H1 (cell line): Measurements from ENCODE around the gene OR2H1. TPM values are rescaled to one million over a fixed set of nuclear protein-coding genes. Genes with fewer than 3 reads are reported as not detected.

Experiments
- CTCF ChIA-PET: fragments of 300-600 bp; sonication (Branson Sonifier 250); formaldehyde crosslinking; loops from one replicate; lab custom pipeline; 2021; ENCODE audit not compliant: partially characterized antibody; lab: Charles Lee
- POLR2A ChIA-PET: fragments of 300-600 bp; sonication (Branson Sonifier 250); formaldehyde crosslinking; loops from one replicate; lab custom pipeline; 2021; ENCODE audit warnings: inconsistent platforms; ENCODE audit not compliant: partially characterized antibody; lab: Charles Lee
- DNase-seq, 2 experiments: peaks; one replicate each; pipeline versions ENCODE4 v3.0.0 to v3.0.0-alpha.2; 2010 to 2022; ENCODE audit warnings: low spot score in 2 of 2, low read depth in 1 of 2, mixed read lengths in 1 of 2
- FAIRE-seq: peaks from 2 replicates; lab custom pipeline; 2011; peaks lifted over from hg19 to GRCh38; lab: Jason Lieb, UNC
- H2AFZ ChIP-seq: 2 replicates; pipeline ENCODE4 v1.8.1; 2012; ENCODE audit warnings: low read length, inconsistent platforms
- H2AK5ac ChIP-seq: 2 replicates; pipeline ENCODE4 v1.6.1; 2013; ENCODE audit warnings: low read depth, low read length
- H2BK120ac ChIP-seq: replicated peaks from 2 replicates; pipeline ENCODE3; 2013; ENCODE audit warnings: low read depth, low read length, inconsistent platforms
- H2BK12ac ChIP-seq: 2 replicates; pipeline ENCODE4 v1.6.1; 2013; ENCODE audit warnings: low read depth, low read length
- H2BK15ac ChIP-seq: 2 replicates; pipeline ENCODE4 v1.6.1; 2013; ENCODE audit warnings: low read length
- H2BK20ac ChIP-seq: 2 replicates; pipeline ENCODE4 v1.6.1; 2013; ENCODE audit warnings: low read length
- H2BK5ac ChIP-seq: 2 replicates; pipeline ENCODE4 v1.6.1; 2013; ENCODE audit warnings: low read depth, low read length
- H3K14ac ChIP-seq: 2 replicates; pipeline ENCODE4 v1.6.1; 2013; ENCODE audit warnings: inconsistent platforms; ENCODE audit not compliant: insufficient read length
- H3K18ac ChIP-seq: 2 replicates; pipeline ENCODE4 v1.6.1; 2013; ENCODE audit warnings: low read length; ENCODE audit errors: extremely low read depth
- H3K23ac ChIP-seq: 2 replicates; pipeline ENCODE4 v1.6.1; 2013; ENCODE audit warnings: inconsistent platforms; ENCODE audit not compliant: insufficient read length
- H3K23me2 ChIP-seq: 2 replicates; pipeline ENCODE4 v1.6.1; 2013; ENCODE audit warnings: low read depth, low read length
- H3K27ac ChIP-seq: 2 replicates; pipeline ENCODE4 v1.6.1; 2011; ENCODE audit warnings: low read depth, low read length, inconsistent platforms
- H3K27me3 ChIP-seq, 4 experiments: replicated peaks in 1 of 4; 1 replicate in 1 of 4; 2 replicates in 3 of 4; pipeline versions ENCODE4 v1.6.1 to v1.8.1; 2011 to 2013; ENCODE audit warnings: low read length in 3 of 4, mild to moderate bottlenecking in 3 of 4, inconsistent platforms in 2 of 4, mixed read lengths in 2 of 4, moderate library complexity in 1 of 4; ENCODE audit not compliant: control insufficient read depth in 3 of 4, insufficient read depth in 3 of 4; ENCODE audit errors: extremely low read depth in 1 of 4
- H3K36me3 ChIP-seq, 4 experiments: 2 replicates each; pipeline versions ENCODE4 v1.6.1 to v1.8.1; 2011 to 2013; ENCODE audit warnings: mild to moderate bottlenecking in 4 of 4, low read length in 3 of 4, moderate library complexity in 2 of 4, control low read depth in 1 of 4, inconsistent platforms in 1 of 4; ENCODE audit not compliant: insufficient read depth in 4 of 4, control insufficient read depth in 2 of 4
- H3K4ac ChIP-seq: replicated peaks from 2 replicates; pipeline ENCODE3; 2013; ENCODE audit warnings: low read length, low read depth, mixed read lengths, inconsistent platforms; ENCODE audit not compliant: insufficient read length
- H3K4me1 ChIP-seq, 4 experiments: replicated peaks in 1 of 4; 1 replicate in 1 of 4; 2 replicates in 3 of 4; pipeline versions ENCODE4 v1.6.1 to v1.8.1; 2011 to 2013; ENCODE audit warnings: low read length in 3 of 4, inconsistent platforms in 2 of 4, mixed read lengths in 1 of 4; ENCODE audit not compliant: insufficient read depth in 4 of 4, control insufficient read depth in 3 of 4
- H3K4me2 ChIP-seq, 2 experiments: 2 replicates each; pipeline versions ENCODE4 v1.6.1 to v1.8.1; 2011 to 2013; ENCODE audit warnings: low read depth in 2 of 2, low read length in 2 of 2, control low read depth in 1 of 2, inconsistent platforms in 1 of 2, mild to moderate bottlenecking in 1 of 2; ENCODE audit not compliant: insufficient read depth in 1 of 2
- H3K4me3 ChIP-seq, 4 experiments: fragments of 200-600, 300-600 bp in 1 of 4; sonication (generic), shearing (Covaris generic), sonication (Bioruptor Twin) in 1 of 4; 2 replicates each; pipeline versions ENCODE4 v1.5.1 to v1.8.1; 2011 to 2016; ENCODE audit warnings: low read length in 4 of 4, low read depth in 3 of 4, control low read depth in 2 of 4, inconsistent platforms in 2 of 4, mild to moderate bottlenecking in 2 of 4, mixed read lengths in 1 of 4, moderate library complexity in 1 of 4; ENCODE audit not compliant: insufficient read depth in 2 of 4; ENCODE audit errors: extremely low read depth in 1 of 4
- H3K56ac ChIP-seq: replicated peaks from 2 replicates; pipeline ENCODE3; 2013; ENCODE audit warnings: low read depth, mild to moderate bottlenecking, mixed read lengths, low read length, inconsistent platforms; ENCODE audit not compliant: insufficient read length
- H3K79me1 ChIP-seq: 2 replicates; pipeline ENCODE4 v1.6.1; 2013; ENCODE audit warnings: low read depth, low read length, control low read depth
- H3K79me2 ChIP-seq, 2 experiments: 2 replicates each; pipeline versions ENCODE4 v1.6.1 to v1.8.1; 2012 to 2013; ENCODE audit warnings: low read length in 2 of 2, mild to moderate bottlenecking in 2 of 2, inconsistent platforms in 1 of 2; ENCODE audit not compliant: insufficient read depth in 2 of 2, control insufficient read depth in 1 of 2
- H3K9ac ChIP-seq, 4 experiments: replicated peaks in 1 of 4; 1 replicate in 1 of 4; 2 replicates in 3 of 4; pipeline versions ENCODE4 v1.6.1 to v1.8.1; 2011 to 2013; ENCODE audit warnings: low read depth in 3 of 4, low read length in 3 of 4, control low read depth in 2 of 4, mild to moderate bottlenecking in 2 of 4, moderate library complexity in 2 of 4, inconsistent platforms in 1 of 4; ENCODE audit errors: extremely low read depth in 1 of 4
- H3K9me3 ChIP-seq, 2 experiments: 2 replicates each; pipeline versions ENCODE4 v1.6.1 to v1.8.1; 2012 to 2013; ENCODE audit warnings: mild to moderate bottlenecking in 2 of 2, moderate library complexity in 2 of 2, control low read depth in 1 of 2, inconsistent platforms in 1 of 2, low read depth in 1 of 2, low read length in 1 of 2, mixed read lengths in 1 of 2; ENCODE audit not compliant: insufficient read depth in 2 of 2
- H4K20me1 ChIP-seq, 2 experiments: replicated peaks in 1 of 2; 2 replicates each; pipeline versions ENCODE3 to v1.8.1; 2011 to 2013; ENCODE audit warnings: inconsistent platforms in 2 of 2, low read length in 2 of 2, mild to moderate bottlenecking in 1 of 2; ENCODE audit not compliant: insufficient read depth in 2 of 2, control insufficient read depth in 1 of 2
- H4K5ac ChIP-seq: 2 replicates; pipeline ENCODE4 v1.6.1; 2013; ENCODE audit warnings: low read length, low read depth, mixed read lengths, inconsistent platforms; ENCODE audit not compliant: insufficient read length
- H4K8ac ChIP-seq: 2 replicates; pipeline ENCODE4 v1.8.0; 2013; ENCODE audit warnings: mild to moderate bottlenecking, moderate library complexity, low read length, inconsistent platforms; ENCODE audit not compliant: insufficient read depth; ENCODE audit errors: extremely low read depth
- H4K91ac ChIP-seq: replicated peaks from 2 replicates; pipeline ENCODE3; 2013; ENCODE audit warnings: low read length, mixed read lengths, inconsistent platforms; ENCODE audit not compliant: insufficient read length
- CBX8 ChIP-seq: fragments of 300-800, 300-1000 bp; sonication (generic); IDR thresholded peaks from 2 replicates; pipeline ENCODE4 v1.7.1; 2016; ENCODE audit warnings: low read depth, low read length, borderline replicate concordance
- CHD1 ChIP-seq: IDR thresholded peaks from 2 replicates; pipeline ENCODE4 v1.6.1; 2012; ENCODE audit warnings: low read depth, low read length, improper control_type of control experiment
- HDAC2 ChIP-seq, 2 experiments: fragments of 300-600 bp in 1 of 2; sonication (generic) in 1 of 2; IDR thresholded peaks; 2 replicates each; pipeline ENCODE4 v1.6.1; 2011 to 2012; ENCODE audit warnings: low read depth in 2 of 2, low read length in 2 of 2, mild to moderate bottlenecking in 2 of 2, moderate library complexity in 2 of 2, borderline replicate concordance in 1 of 2, inconsistent platforms in 1 of 2
- KDM1A ChIP-seq: fragments of 200-600, 300-600 bp; sonication (generic); IDR thresholded peaks from 2 replicates; pipeline ENCODE4 v1.7.1; 2016; ENCODE audit warnings: mild to moderate bottlenecking, low read length, borderline replicate concordance
- KDM4A ChIP-seq: IDR thresholded peaks from one replicate; pipeline ENCODE4 v1.7.1; 2012; ENCODE audit warnings: low read depth, mild to moderate bottlenecking, moderate library complexity, low read length, inconsistent platforms; ENCODE audit not compliant: severe bottlenecking
- POLR2AphosphoS5 ChIP-seq: IDR thresholded peaks from 2 replicates; pipeline ENCODE4 v1.6.1; 2011; ENCODE audit warnings: low read depth, low read length
- POU5F1 ChIP-seq: IDR thresholded peaks from 2 replicates; pipeline ENCODE4 v1.6.1; 2011; ENCODE audit warnings: low read depth, mild to moderate bottlenecking, low read length, moderate library complexity
- RNF2 ChIP-seq: fragments of 200-900, 300-1000 bp; sonication (generic); IDR thresholded peaks from 2 replicates; pipeline ENCODE4 v1.7.1; 2016; ENCODE audit warnings: borderline replicate concordance, low read depth, mild to moderate bottlenecking, antibody characterized with exemption, low read length; ENCODE audit not compliant: poor library complexity, severe bottlenecking; ENCODE audit errors: missing control alignments
- SIX5 ChIP-seq: IDR thresholded peaks from 2 replicates; pipeline ENCODE4 v1.6.1; 2011; ENCODE audit warnings: mild to moderate bottlenecking, low read depth, low read length
- WGBS, 2 experiments: shearing (Covaris generic) in 1 of 2; methylation state at CpG; one replicate each; pipeline versions ENCODE4 v1.1.6 to v1.1.7; 2013 to 2015; ENCODE audit warnings: low lambda C conversion rate in 2 of 2, mixed read lengths in 2 of 2, inconsistent platforms in 1 of 2, low coverage in 1 of 2, missing lambda C conversion rate in 1 of 2; ENCODE audit not compliant: insufficient replicate concordance in 2 of 2, insufficient coverage in 1 of 2, insufficient read length in 1 of 2; ENCODE audit errors: extremely low coverage in 1 of 2, missing lambda C conversion rate in 1 of 2; 5-methylcytosine and 5-hydroxymethylcytosine counted together
- polyA plus RNA-seq, 7 experiments: library from polyadenylated mRNA; depleted of rRNA in 3 of 7; stranded (reverse) in 5 of 7; unstranded in 2 of 7; fragments of >200 nt in 5 of 7; fragments of 200-250 nt in 2 of 7; gene quantifications; 1 replicate in 5 of 7; 2 replicates in 1 of 7; 4 replicates in 1 of 7; pipeline versions ENCODE4 v1.2.1 to v1.2.3, GENCODE V29; 2011 to 2013; ENCODE audit warnings: missing spikeins in 2 of 7, mixed read lengths in 2 of 7
- total RNA-seq: library from RNA; stranded (reverse); fragmentation: NEBNext Ultra II Directional; extraction: Animal tissue kit (Norgen Biotek cat#: 25700); gene quantifications from 2 replicates; pipeline ENCODE4 v1.2.1, GENCODE V29; 2021

Gene OR2H1
- total and polyA plus RNA-seq, 2 of the 8 experiments (the other 6 are each of a cell fraction or from before 2014, with no cell fraction given): not detected

GRCh38 chr6:29451471-29452193 lies 5.3 kb upstream of the OR2H1 start:
- no peak overlapping the region for H2BK5ac ChIP-seq
- H3K14ac ChIP-seq: no peak overlapping the region
- no peaks in the 10 kb centered on the region for H3K36me3 ChIP-seq
- no peak overlapping the region for H2AK5ac ChIP-seq
- no peak overlapping the region for H3K23ac ChIP-seq
- H3K27ac ChIP-seq: no peak overlapping the region
- no peak overlapping the region for H3K9ac ChIP-seq
- no peak overlapping the region for H2BK12ac ChIP-seq
- no peak overlapping the region for H2BK20ac ChIP-seq
- no peak overlapping the region for H2BK120ac ChIP-seq
- FAIRE-seq: no peak
- ChIA-PET POLR2A (no interaction called here), CTCF (interaction anchor here (0.6 to 1.4 kb wide), 2 partner anchors 15 to 86 kb away, joined by 3 to 5 read pairs; no protein-coding TSS in a partner anchor)
- no peak overlapping the region for H3K4me2 ChIP-seq
- no peak overlapping the region for H4K5ac ChIP-seq
- H3K79me2 ChIP-seq: no peaks in the 10 kb centered on the region
- peaks cover 0 to 3% (median 2%) of the 10 kb centered on the region in 4 experiments; a peak in 3 of 7 replicates for H3K4me1 ChIP-seq
- H3K9me3 ChIP-seq: peaks cover 0 to 4% of the 10 kb centered on the region in 2 experiments; a peak in 1 of 4 replicates
- H3K27me3 ChIP-seq: no peaks in the 10 kb centered on the region
- no peak overlapping the region for H3K18ac ChIP-seq
- no peaks in the 10 kb centered on the region for H3K79me1 ChIP-seq
- no peak overlapping the region for H4K8ac ChIP-seq
- no peak overlapping the region for H2AFZ ChIP-seq
- no peaks in the 10 kb centered on the region for H3K23me2 ChIP-seq
- no peak overlapping the region for H3K56ac ChIP-seq
- no peak for DNase-seq
- no peak overlapping the region for H2BK15ac ChIP-seq
- no peak overlapping the region for H3K4ac ChIP-seq
- 90% methylated on average over 3 of the region's 3 CpGs; no CpG with 5 or more reads in 1 of the 2 experiments for WGBS, 2 experiments
- H4K20me1 ChIP-seq: no peaks in the 10 kb centered on the region
- no peak overlapping the region for H4K91ac ChIP-seq
- no peak for TF ChIP-seq CBX8
- peak in 1 of 2 experiments; percentile 46; a peak in 1 of 4 replicates for TF ChIP-seq HDAC2 (IDR thresholded peaks at IDR 0.05; ENCODE audit: borderline replicate concordance in 1 of 2, low read depth in 2 of 2, low read length in 2 of 2)
- TF ChIP-seq POU5F1: no peak
- TF ChIP-seq CHD1: no peak
- TF ChIP-seq POLR2AphosphoS5: no peak
- no peak for TF ChIP-seq SIX5
- no peak for TF ChIP-seq RNF2
- TF ChIP-seq KDM1A: peak; percentile 80
- TF ChIP-seq KDM4A: no peak
- H3K4me3 ChIP-seq: no peak overlapping the region
